ENCODE results near the gene VPS11.

DNA sequence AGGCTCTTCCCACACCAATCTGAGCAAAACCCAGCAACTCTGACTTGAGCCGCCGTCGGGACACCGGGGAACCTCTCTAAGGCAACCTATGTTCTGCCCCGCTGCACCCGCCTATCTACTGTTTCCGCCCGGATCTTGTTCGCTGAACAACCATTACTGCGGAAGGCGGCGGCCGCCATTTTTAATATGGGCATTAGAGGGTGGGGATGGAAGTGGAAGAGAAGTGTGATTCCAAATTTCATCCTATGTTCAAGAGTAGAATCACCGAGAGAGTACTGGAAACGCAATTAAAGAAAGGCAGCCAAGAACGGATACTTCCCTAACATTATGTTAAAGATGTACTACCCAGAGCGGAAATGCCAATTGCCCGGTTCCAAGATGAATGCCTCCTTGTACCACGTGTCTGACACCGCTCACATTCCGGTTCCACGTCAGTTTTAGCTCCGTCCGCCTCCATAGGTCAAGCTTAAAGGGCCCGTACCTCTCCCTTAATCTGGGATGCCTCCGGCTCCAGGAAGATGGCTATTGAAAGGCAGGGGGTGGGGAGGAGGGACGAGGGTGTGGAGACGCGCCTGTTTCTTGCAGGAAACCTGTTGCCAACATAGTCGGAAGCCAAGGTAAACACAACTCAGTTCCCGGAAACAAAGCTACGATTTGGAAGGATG, 34.3 kb downstream of the VPS11 start, which contains the start of gene DPAGT1:
- TF ChIP-seq, protein P1, sequence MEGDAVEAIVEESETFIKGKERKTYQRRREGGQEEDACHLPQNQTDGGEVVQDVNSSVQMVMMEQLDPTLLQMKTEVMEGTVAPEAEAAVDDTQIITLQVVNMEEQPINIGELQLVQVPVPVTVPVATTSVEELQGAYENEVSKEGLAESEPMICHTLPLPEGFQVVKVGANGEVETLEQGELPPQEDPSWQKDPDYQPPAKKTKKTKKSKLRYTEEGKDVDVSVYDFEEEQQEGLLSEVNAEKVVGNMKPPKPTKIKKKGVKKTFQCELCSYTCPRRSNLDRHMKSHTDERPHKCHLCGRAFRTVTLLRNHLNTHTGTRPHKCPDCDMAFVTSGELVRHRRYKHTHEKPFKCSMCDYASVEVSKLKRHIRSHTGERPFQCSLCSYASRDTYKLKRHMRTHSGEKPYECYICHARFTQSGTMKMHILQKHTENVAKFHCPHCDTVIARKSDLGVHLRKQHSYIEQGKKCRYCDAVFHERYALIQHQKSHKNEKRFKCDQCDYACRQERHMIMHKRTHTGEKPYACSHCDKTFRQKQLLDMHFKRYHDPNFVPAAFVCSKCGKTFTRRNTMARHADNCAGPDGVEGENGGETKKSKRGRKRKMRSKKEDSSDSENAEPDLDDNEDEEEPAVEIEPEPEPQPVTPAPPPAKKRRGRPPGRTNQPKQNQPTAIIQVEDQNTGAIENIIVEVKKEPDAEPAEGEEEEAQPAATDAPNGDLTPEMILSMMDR (IDR thresholded peaks at IDR 0.05), result no peak
- no peak for TF ChIP-seq POLR2A (IDR thresholded peaks at IDR 0.05)

All from heart left ventricle (tissue), 13 donors.